H54 (cell line): Measurements from ENCODE around the gene SPNS3.

Source experiments
- DNase-seq: peaks from one replicate; pipeline ENCODE4 v3.0.0; 2011; ENCODE audit warnings: low spot score, mixed read lengths; ENCODE audit not compliant: insufficient read length
- FAIRE-seq: peaks from 3 replicates; lab custom pipeline; 2011; peaks lifted over from hg19 to GRCh38; lab: Jason Lieb, UNC
- POLR2A ChIP-seq: IDR thresholded peaks from 2 replicates; pipeline ENCODE4 v1.6.1; 2011; ENCODE audit warnings: low read depth, mild to moderate bottlenecking, low read length

Gene SPNS3

DNA sequence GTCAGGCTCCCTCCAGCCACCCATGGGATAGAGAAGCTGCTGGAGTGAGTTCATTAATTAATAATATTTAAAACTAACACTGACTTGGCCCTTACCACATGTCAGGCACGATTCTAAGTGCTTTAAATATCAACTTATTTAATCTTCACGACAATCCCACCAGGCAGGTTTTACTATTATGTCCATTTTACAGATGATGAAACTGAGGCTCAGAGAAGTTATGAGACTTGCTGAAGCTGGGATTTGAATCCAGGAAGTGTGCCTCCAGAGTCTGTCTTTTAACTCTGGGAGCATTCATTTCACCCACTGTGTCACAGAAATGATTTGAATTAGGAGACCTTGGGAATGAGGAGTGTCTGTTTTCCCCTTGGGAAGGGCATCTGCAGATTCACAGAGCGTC is 8.8 kb downstream of the SPNS3 start:
- FAIRE-seq (no peak), DNase-seq (no peak)
- no peak for TF ChIP-seq POLR2A

DNA sequence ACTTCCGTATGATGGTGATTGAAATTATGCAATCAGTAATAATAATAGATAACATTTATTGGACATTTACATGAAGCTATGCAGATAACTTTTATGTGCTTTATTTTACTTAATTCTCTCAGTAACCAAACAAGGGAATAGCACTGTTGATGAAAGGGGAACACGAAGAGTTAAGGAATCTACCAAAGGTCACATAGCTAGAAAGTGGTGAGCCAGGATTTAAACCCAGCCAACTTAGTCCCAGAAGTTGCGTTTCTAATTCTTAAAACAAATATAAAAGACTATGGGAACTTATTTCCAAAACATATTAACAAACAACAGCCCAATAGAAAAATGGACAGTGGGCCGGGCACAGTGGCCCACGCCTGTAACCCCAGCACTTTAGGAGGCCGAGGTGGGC is 9.7 kb downstream of the SPNS3 start:
- no peak for DNase-seq
- no peak for FAIRE-seq
- no peak for TF ChIP-seq POLR2A

DNA sequence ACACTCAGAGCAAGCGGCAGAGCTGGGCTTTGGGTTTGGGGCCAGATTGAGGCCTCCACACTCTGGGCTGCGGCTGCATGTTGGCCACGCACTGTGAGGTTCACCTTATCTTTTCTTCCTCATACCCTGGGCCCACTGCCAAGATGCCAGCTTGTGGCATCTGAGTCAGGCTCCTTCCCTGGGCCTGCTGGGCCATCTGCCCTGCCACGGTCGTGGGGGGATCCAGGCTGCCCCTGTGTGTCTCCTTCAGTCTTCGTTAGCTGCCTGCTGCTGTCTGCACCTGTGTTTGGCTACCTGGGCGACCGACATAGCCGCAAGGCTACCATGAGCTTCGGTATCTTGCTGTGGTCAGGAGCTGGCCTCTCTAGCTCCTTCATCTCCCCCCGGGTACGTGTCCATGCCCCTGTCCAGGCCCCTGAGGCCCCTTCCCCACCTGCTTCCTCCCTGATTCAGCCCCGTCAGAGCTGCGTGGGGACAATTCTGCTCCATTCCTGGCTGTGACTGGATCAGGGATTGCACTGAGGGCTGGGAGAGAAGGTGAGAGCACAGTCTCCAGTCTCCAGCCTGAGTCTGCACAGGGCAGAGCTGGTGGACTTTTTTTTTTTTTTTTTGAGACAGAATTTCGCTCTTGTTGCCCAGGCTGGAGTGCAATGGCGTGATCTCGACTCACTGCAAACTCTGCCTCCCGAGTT is 11.2 kb downstream of the SPNS3 start:
- DNase-seq (peak; percentile 84), FAIRE-seq (peak; percentile 43)
- TF ChIP-seq POLR2A: no peak

DNA sequence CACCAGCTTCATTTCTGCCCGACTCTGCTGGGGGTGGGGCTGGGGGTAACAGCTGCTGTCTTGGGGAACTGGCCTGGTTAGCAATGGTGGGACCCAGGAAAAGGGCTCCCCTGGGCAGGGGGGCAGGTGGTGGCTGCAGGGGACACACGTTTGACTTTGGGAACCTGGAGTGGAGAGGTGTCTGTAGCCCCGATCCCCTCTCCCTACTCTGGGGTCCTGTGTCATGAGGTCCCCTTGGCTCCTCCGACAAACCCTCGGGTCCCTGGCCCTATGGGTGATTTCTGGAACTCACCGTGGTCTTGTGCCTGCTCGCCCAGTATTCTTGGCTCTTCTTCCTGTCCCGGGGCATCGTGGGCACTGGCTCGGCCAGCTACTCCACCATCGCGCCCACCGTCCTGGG is 12.0 kb downstream of the SPNS3 start:
- FAIRE-seq (no peak), DNase-seq (no peak)
- no peak for TF ChIP-seq POLR2A

DNA sequence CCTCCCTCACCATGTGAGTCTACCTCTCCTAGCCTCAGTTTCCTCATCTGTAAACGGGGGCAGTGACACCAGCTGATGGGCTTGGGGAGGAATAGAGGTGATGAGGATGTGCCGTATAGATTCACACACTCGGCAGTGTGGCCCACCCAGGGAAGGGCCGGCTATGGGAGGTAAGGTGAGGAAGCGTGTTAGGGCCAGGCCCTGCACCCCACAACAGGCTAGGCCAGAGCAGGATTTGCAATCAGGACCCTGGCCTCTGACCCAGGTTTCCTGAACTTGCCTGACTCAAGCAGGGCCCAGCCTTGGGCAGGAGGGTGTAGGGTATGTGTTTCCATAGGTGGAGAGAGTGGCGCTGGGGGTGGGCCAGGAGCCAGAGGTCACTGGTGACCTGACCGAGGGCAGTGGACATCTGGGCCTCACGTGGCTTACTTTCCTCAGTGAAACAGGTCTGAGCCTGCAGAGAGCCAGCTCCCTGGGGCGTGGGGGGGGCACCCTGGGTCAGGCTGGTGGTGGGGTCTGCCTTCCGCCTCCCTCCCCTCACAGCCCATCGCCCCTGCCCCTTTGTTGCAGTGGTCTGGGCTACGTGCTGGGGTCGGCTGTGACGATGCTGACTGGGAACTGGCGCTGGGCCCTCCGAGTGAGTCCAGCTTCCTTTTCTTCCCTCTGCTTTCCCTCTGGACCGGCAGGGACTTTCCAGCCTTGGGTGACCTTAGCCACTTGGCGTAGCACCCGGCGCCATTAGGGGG is 12.8 kb downstream of the SPNS3 start:
- DNase-seq (no peak), FAIRE-seq (no peak)
- no peak for TF ChIP-seq POLR2A

DNA sequence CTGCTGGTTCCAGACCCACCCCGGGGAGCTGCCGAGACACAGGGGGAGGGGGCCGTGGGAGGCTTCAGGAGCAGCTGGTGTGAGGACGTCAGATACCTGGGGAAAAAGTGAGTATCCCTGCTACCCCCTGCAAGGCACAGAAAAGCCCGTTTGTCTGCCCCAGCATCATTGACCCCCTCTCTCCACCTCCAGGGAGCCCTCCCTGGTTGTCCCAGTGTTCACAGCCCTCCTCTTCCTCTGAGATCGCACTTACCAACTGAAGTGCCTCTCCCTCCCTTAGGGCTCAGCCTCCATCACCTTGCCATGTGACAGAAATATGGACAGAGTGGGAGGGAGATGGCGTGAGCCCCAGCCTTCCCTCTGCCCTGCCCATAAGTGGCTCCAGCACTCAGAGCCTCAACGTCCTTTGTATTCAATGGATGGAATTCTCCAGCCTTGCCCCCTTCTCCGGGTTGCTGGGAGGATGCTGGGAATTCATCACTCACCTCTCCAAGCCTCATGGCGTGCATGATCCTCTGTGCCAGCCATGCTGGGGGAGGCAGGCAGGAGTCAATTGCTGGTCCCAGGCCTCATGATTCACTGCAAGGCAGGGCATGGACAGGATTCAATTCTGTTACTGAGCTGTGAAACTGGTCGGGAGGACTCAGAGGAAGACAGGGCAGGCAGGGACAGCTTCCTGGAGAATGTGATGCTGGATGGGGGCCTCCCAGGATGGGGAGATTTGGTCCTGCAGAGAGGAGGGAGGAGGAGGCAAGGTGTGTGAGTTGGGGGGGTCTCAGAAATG is 14.6 kb downstream of the SPNS3 start:
- no peak for TF ChIP-seq POLR2A
- DNase-seq (peak; percentile 50), FAIRE-seq (no peak)

DNA sequence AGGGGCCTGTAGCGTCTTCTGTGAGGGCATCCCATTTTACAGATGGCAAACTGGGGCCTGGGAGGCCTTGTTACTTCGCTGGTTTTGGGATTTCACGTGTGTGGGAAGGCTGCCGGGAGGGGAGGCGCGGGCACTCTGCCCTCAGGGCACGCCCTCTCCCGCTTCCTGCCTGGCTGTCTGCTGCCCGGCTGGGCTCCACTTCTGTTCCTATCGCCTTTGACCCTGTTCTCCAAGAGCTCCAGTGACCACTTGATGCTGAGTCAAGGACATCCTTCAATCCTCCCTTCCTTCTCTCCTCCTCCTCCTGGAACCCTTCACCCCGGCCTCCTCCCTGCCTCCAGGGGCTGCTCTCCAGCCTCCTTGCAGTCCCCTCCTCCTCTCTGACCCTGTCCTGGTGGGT is 16.0 kb downstream of the SPNS3 start:
- no peak for FAIRE-seq
- TF ChIP-seq POLR2A: no peak
- DNase-seq: peak; percentile 81

DNA sequence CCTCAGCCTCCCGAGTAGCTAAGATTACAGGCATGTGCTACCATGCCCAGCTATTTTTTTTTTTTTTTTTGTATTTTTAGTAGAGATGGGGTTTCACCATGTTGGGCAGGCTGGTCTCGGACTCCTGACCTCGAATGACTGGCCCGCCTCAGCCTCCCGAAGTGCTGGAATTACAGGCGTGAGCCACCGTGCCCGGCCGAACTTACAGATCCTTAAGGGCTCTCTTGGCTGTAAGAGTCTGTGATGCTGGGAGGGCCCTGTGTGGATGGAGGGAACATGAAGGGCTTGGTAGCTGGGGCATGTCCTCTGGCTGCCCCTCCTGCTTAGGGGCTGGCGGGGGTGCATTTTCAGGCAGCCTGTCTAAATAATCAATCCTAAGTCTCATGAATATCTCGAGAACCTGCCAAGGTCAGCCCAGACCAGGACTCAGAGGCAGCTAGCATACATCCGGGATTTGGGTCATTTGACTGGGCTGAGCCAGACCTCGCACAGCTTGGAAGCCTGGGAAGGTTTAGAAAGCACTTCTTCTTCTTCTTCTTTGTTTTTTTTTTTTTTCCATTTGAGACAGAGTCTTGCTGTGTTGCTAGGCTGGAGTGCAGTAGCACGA is 17.1 kb downstream of the SPNS3 start:
- DNase-seq (no peak), FAIRE-seq (no peak)
- TF ChIP-seq POLR2A: no peak

DNA sequence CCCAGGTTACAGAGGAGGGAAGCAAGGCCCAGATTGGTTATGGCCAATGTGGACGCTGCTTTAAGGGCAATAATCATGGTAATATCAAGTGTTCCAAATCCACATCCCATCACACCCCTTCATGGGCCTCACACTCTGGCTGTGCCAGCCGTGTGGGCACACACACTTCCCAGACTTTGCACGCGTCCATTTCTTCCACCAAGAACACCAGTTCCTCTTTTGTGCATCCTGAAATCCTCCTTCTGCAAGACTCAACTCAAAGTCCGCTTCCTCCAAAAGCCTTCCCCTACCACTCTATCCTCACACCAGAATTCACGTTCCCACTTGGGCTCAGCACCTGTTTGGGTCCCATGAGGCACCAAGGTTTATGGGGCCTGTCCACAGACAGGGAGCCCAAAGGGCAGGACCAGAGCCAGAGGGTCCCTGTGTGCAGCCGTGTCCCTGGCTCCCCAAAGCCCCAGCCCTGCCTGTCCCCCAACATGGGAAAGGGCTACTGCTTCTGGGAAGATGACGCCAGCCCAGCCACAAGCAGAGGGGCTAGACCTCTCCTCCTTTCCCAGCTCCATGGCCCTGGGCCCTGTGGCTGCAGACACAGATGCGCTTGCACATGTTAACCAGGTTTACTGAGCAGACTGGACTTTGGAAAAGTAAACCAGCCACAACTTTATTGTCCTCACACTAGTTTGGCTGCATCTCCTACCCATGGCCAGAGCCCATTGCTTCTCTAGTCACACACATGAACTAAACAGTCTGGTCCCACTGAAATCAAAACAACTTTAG is 20.3 kb downstream of the SPNS3 start:
- TF ChIP-seq POLR2A: no peak
- no peak for FAIRE-seq

DNA sequence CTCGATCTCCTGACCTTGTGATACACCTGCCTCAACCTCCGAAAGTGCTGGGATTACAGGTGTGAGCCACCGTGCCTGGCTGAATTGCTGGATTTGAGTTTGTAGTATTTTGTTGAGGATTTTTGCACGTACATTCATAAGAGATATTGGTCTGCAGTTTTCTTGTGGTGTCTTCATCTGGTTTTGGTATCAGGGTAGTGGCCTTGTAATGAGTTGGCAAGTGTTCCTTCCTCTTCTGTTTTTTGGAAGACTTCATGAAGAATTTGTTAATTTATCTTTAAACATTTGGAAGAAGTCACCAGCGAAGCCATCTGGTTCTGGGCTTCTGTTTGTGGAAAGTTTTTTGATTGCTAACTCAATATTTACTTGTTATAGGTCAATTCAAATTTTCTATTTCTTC is 26.9 kb downstream of the SPNS3 start:
- FAIRE-seq (no peak), DNase-seq (no peak)
- no peak for TF ChIP-seq POLR2A

More for the DNA sequence above, 20.3 kb downstream of the SPNS3 start:
- DNase-seq: no peak

DNA sequence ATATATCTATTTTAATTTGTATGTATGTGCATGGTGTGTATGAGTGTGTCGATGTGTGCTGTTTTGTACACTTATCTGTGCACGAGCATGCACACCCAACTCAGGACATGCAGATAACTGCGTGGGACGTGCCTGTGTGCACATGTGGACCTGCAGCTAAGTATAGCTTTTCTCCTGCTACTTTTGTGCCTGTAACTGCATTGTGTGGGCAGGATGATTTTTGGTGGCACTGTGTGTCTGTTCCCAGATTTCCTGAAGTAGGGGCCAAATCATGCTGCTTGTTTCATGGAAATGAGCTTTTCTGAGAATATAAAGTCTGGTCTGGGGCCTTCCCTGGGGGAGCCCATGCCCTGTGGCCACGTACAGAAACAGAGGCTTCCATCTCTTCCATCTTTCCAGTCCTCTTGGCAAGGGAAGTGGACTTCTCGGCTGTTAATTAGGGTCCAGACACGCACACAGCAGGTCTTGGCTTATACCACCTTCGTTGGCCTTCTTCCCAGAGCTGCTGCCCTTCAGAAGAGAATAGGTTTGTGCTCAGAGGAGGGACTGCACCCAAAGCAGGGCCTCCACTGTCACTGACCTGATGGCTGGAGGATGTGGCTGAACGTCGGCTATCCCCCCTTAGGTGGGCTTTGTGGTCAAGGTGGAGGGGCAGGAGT is 30.2 kb downstream of the SPNS3 start:
- DNase-seq (no peak), FAIRE-seq (no peak)
- TF ChIP-seq POLR2A: no peak

DNA sequence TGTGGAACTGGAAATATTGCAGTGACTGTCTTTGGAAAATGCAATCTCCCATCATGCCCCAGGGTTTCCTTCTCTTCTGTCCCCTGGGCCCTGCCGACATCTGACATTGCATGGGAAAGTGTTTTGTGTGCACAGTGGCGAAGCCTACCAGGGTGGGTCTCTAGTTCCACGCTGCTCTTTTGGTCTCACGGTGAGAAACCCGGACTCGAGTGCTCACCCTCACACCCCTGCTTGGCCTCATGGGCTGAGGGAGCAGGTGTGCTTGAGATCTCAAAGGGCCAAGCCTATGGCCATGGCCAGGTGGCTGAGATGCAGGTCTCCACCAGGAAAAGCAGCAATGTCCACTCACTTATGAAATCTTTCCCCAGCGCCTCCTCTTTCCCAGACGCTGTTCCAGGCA is 32.0 kb downstream of the SPNS3 start:
- no peak for DNase-seq
- TF ChIP-seq POLR2A: no peak
- FAIRE-seq: no peak

DNA sequence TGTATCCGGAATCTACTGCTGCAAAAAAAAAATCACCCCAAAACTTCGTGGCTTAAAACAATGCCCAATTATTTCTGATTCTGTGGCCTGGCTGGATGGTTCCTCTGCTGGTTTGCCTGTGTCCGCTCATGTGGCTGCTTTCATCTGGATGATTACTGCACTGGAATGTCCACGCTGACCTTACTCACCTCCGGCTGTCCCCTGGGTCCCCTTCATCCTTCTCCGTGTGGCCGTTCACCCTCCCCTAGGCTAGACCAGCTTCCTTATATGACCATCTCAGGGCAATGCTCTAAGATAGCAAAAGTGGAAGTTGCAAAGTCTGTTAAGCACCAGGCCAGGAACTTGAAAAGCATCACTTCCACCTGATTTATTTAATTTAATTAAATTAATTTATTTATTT is 33.5 kb downstream of the SPNS3 start:
- DNase-seq (no peak), FAIRE-seq (no peak)
- TF ChIP-seq POLR2A: no peak
